HT-29 (cell line): Measurements from ENCODE around the gene CPNE5. TPM values are rescaled to one million over a fixed set of nuclear protein-coding genes. Genes with fewer than 3 reads are reported as not detected.

ENCODE experiments used
- DNase-seq: peaks from one replicate; pipeline ENCODE4 v3.0.0-alpha.2; 2015; ENCODE audit warnings: low spot score
- total RNA-seq: library from RNA; depleted of rRNA; stranded (reverse); fragments of >200 nt; shearing (Covaris generic); gene quantifications from 2 replicates; pipeline ENCODE4 v1.2.3, GENCODE V29; 2014

Gene CPNE5
- total RNA-seq, 1 experiment from 2014 or later, result 0.10 TPM

- DNase-seq, result no peak
These were observed 72.8 kb downstream of the CPNE5 start for GRCh38 chr6:36766399-36766945.

GRCh38 chr6:36765594-36766398 is 73.4 kb downstream of the CPNE5 start:
- DNase-seq, result peak; percentile 85

GRCh38 chr6:36765190-36765589 is 74.1 kb downstream of the CPNE5 start:
- no peak for DNase-seq

GRCh38 chr6:36762123-36762522 is 77.1 kb downstream of the CPNE5 start:
- DNase-seq, result no peak

- DNase-seq, result no peak
These were observed 78.4 kb downstream of the CPNE5 start for GRCh38 chr6:36760685-36761435.

- DNase-seq, result peak; percentile 79
These were observed 80.0 kb downstream of the CPNE5 start for GRCh38 chr6:36759148-36759759.

- no peak for DNase-seq
These were observed 80.6 kb downstream of the CPNE5 start for GRCh38 chr6:36758516-36759147.

GRCh38 chr6:36757943-36758508 is 81.2 kb downstream of the CPNE5 start:
- no peak for DNase-seq

- no peak for DNase-seq
These were observed 82.0 kb downstream of the CPNE5 start for GRCh38 chr6:36757206-36757605.

GRCh38 chr6:36756786-36757185 is 82.5 kb downstream of the CPNE5 start:
- no peak for DNase-seq

GRCh38 chr6:36755435-36756348 is 83.6 kb downstream of the CPNE5 start:
- DNase-seq, result peak; percentile 36

GRCh38 chr6:36754582-36755434 is 84.4 kb downstream of the CPNE5 start:
- no peak for DNase-seq

GRCh38 chr6:36753671-36754405 is 85.4 kb downstream of the CPNE5 start:
- no peak for DNase-seq

- no peak for DNase-seq
These were observed 86.2 kb downstream of the CPNE5 start for GRCh38 chr6:36752886-36753506.

- DNase-seq, result no peak
These were observed 86.9 kb downstream of the CPNE5 start for GRCh38 chr6:36752187-36752885.

GRCh38 chr6:36751833-36752186 is 87.4 kb downstream of the CPNE5 start:
- no peak for DNase-seq

GRCh38 chr6:36751091-36751490 is 88.2 kb downstream of the CPNE5 start:
- DNase-seq, result no peak
